ENCODE measurements around the gene RPTOR.
"Not testable (repeated sequence)": the region's sequence is repeated elsewhere in the genome, so short reads cannot be mapped to it uniquely, and the experiment has no call there.

The RPTOR gene

DNA sequence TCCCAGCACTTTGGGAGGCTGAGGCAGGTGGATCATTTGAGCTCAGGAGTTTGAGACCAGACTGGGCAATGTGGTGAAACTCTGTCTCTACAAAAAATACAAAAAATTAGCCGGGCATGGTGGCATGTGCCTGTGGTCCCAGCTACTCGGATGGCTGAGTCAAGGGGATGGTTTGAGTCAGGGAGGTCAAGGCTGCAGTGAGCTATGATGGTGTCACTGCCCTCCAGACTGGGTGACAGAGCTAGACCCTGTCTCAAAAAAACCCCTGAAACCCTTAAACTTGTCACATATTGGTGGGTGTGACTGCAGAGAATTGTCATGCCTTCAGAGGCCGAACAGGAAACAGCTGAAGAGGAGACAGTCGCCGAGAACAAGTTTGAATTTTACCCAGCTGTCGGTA is 13.4 kb downstream of the RPTOR start:
- no peak for DNase-seq

DNA sequence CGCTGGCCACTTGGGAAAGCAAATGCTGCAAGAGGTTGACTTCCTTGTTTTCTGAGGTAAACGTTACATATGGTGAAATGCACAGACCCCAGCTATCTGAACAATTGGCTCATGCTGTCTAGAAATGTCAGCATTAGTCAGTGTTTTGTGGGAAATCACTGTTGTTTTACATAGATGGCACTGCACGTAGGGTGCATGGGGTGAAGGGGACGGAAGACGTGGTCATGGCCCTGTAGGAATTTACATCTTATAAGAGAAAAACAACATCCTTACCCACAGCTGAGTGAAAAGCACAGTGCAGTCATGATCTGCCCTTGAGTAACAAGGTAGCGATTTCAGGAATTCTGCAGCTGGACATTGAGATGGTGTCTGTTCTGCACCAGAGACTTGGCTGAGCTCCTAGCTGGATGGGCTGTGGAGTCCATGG is 15.2 kb downstream of the RPTOR start:
- no peak for DNase-seq

DNA sequence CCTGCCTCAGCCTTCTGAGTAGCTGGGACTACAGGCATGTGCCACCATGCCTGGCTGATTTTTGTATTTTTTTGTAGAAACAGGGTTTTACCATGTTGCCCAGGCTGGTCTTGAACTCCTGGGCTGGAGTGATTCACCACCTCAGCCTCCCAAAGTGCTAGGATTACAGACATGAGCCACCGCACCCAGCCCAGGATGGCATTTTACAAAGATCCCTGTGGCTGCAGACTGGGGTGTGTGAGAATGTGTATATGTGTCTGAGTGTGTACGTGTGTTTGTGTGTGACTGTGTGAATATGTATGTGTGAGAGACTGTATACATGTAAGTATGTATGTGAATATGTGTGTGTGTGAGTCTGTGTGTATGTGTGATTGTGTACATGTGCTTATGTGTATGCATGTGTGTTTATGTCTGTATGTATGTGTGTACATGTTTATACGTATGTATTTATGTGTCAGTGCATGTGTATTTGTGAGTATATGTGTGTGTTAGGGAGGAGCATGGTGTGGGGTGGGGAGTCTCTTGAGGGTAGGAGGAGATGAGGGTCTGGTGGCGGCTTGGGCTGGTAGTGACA is 17.0 kb downstream of the RPTOR start:
- no peak for DNase-seq

DNA sequence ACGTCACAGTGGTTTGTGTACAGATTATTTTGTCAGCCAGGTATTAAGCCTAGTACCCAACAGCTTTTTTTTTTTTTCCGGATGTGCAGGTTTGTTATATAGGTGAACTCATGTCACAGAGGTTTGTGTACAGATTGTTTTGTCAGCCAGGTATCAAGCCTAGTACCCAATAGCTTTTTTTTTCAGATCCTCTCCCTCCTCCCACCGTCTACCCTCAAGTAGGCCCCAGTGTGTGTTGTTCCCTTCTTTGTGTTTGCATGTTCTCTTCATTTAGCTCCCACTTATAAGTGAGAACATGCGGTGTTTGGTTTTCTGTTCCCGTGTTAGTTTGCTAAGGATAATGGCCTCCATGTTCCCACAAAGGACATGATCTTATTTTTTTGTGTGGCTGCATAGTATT is 19.9 kb downstream of the RPTOR start:
- DNase-seq, result no peak

DNA sequence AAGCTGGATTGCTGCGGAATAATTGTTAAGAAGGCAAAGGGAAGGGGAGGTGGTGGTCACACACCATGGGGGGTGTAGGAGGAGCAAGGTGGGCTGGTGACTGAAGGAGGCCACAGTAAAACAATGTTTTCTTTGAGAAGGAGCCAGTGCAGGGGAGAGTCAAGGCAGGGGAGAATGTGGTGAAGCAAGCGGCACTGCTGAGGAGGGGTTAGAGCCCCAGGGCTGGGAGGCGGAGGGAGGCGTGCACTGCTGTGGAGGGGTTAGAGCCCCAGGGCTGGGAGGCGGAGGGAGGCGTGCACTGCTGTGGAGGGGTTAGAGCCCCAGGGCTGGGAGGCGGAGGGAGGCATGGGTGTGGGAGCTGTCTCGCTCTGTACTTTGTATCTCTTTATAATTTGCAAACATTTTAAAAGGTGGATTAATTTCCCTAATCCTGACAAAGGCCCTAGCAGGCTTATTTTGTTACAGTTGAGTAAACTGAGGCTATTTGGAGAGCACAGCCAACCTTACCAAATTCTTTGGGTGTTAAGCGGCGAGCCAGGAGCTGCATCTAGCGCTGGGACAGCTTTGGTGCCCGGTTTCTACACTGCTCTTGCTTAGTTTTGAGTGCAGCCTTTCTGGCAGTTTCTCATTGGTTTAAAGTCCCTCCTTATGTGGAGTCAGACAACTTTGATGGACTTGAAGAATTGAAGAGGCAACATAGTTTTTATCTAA is 20.9 kb downstream of the RPTOR start:
- no peak for DNase-seq

DNA sequence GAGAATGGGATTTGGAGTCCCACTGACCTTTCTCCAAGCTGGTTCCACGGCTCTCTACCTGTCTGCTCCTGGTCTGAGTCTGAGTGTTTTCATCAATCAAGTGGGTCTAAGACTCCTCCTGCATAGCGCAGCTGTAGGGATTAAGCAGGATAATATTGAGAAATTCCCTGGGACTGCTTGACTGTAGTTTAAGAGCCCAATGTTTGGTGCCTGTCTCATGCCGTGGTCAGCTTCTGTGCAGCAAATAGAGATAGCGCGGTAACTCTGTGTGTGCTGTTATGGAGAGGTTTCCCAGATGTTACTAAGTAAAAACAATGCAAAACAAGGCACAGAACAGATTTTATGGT is 21.4 kb downstream of the RPTOR start:
- DNase-seq, result no peak

DNA sequence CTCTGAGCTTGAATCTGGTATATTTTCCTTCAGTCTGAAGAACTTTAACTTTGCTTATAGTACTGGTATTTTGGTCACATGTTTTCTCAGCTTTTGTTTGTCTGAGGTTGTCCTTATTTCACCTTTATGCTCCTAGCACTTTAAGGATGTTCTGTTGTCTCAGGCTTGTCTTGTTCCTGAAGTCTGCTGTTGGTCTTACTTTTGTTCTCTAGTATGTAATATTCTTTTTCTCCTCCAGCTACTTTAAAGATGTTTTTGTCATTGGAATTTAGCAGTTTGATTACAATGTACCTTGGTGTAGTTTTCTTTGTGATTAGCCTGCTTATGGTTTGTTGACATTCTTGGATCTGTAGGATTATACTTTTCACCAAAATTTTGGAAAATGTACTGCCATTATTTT is 23.6 kb downstream of the RPTOR start:
- DNase-seq, result no peak

DNA sequence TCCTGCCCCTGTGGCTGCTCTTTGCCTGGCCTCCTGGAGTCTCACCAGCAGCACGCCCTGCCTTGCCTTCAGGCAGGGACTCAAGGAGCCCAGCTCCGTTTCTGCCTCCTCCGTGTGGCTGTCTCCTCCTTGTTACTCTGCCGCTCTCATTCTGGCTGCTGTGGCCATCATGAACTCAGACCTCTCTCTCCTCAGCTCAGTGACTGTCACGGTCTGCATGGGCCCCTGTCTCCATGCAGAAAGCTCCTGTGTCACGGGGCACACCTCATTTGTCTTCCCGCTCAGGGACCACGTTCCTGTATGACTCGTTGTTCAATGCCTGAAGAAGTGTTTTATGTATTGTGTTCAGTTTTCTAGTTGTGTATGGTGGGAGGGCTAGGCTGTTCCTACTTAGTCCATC is 25.3 kb downstream of the RPTOR start:
- DNase-seq, result no peak

DNA sequence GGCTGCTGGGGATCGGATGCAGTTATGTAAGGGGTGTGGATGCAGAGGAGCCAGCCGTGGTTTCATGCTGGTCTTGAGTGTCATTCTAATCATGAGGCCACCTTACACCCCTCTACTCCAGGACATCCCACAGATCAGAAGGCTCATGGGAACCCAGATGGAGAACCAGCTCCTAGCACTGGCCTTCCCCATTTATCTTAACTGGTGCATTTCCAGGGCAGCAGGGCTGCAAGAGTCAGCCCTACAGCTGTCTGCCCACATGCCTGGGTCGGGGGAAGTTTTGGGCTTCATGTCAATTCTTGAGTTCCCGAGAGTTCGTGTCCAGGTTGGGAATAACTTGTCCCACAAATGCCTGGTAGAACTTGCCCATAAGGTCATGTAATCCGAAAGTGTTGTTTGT is 29.1 kb downstream of the RPTOR start:
- no peak for DNase-seq

DNA sequence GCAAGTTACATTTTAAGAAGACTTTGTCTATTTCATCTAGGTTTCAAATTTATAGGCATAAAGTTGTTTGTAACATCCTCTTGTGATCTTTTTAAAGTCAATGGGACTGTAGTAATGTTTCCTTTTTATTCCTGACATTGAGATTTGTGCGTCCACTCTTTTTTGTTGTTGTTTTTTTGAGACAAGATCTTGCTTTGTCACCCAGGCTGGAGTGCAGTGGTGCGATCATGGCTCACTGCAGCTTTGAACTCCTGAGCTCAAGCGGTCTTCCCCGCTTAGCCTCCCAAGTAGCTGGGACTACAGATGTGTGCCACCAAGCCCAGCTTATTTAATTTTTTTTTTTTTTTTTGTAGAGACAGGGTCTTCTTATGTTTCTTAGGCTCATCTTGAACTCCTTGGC is 29.9 kb downstream of the RPTOR start:
- DNase-seq, result no peak

DNA sequence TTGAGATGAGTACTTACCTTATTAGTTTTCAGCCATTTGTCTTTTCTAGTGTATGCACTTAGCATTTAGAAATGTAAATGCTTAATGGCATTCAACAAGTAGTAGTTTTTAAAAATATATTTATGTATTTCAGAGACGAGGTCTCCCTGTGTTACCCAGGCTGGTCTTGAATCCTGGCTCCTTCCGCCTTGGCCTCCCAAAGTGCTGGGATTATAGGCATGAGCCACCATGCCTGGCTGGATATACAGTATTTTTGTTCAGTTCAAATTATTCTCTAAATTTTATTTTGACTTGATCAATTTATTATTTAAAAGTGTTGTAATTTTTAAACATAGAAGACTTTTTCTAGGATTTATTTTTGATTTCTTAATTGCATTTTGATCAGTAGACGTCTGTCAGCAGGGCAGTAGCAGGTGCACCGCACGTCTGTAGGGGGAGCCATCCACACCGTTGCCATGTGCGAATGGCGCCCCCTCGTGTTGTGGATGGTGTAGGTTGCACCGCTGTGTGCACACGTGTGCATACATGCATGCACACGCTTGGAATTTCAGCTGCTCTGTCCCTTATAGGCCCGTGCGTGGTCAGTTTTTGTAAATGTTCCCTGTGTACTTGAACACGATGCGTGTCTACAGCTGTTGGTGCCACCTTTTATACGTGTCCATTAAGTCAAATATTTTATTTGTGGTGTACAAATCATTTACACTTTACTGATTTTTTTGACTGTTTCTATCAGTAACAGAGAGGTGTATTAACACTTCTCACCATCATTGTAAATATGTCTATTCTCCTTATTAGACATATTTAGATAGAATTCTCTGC is 30.6 kb downstream of the RPTOR start:
- DNase-seq, result peak; percentile 56

DNA sequence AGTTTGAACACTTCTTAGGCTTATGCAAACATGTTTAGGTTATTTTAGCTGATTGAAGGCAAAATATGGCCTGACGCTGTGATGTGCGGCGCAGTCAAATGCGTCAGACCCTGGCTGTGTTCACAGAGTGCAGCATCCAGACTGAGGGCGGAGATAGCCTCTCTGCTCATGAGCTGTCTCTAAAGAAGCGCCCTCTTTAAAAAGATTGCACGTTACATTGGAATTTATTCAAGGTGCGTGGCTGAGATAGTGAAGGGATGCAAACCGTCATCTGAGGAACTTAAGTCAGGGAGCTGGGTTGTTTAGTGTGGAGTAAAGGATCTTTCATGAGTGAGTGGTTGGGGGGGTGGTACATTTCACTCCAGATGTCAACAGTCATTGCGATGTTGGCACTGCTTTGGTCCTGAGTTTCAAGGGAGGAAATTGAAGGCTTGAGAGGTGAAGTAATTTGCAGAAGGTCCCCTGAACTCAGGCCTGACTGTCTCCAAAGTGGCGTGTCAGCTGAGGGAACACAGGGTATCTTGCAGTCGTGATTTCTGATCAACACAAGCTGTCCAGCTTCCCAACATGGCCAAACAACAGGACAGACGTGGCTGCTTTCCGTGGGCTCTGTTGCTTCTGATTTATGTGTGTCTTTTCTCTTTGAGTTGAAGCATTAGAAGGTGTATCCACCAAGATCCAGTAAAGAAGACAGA is 33.4 kb downstream of the RPTOR start:
- DNase-seq, result no peak

DNA sequence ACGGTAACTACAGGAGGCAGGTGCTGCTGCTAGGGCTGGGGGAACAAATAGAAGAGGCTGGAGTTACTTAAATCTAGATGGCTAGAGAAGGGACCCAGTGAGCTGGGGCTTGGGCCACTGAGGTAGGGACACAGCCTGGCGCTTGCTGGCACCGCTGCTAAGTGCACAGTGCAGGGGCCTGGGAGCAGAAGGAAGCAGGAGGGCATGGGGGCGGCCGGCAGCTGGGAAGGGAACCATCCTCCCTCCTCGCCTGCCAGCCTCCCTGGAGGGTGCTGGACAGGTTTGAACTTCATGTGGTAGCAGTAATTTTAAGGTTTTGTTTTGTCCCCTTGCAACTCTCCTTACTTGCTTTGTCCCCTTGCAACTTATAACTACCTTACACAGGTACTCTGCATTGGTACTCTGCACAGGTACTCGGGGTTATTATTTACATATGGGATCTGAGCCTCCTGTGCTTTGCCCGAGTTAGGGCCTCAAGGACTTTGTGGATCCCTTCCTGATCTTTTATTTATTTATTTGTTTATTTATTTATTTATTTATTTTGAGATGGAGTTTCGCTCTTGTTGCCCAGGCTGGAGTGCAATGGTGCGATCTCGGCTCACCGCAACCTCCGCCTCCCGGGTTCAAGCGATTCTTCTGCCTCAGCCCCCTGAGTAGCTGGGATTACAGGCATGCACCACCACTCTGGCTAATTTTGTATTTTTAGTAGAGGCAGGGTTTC is 34.2 kb downstream of the RPTOR start:
- not testable (repeated sequence) for DNase-seq

DNA sequence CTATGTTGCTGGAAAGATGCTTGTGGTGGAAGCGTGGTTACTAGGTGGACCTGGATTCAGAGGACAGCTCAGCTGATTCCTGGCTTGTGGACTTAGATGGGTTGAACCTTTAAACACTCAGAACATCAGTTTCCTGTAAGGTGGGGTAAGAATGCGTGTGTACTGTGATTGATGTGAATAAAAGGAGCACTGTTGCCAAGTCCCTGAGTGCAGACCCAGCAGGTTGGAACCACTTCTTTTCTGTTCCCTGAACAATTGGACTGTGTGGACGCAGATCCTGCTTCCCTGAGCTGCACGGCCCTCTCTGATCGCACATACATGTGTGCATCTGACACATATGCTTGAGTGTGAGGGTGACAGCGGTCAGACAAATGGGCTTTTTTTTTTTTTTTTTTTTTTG is 37.5 kb downstream of the RPTOR start:
- no peak for DNase-seq

DNA sequence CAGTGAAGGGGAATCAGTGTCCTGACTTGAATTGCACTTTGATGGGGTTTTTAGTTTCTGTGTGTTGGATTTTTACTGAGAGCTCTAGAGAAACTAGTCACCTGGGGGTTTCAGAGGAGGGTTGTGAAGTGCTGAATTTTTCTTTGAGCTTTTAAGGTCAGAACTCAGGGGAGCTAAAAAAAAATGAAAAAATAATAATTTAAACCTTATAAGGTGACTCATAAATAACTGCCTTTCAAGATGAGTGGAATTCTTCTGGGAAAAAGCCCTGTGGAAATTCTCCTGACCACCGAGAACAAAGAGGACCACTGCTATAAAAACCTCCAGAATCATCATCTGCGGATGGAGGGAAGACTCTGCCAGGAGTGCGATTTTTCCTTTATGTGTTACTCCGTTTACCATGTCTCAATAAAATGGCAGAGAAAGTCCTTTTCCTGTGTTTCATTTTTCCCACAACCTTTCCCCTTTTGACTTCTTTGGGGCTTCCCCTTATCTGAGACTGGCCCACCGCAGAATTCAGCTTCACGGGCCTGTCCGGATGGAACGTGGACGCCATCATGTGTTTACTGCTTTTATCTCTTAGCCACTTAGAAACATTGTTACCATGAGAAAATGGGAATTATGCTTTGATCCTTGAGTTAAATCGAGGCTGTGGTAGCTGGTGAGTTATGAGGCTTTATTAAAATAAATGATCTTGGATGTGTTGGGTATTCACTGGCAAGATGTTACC is 39.7 kb downstream of the RPTOR start:
- no peak for DNase-seq

DNA sequence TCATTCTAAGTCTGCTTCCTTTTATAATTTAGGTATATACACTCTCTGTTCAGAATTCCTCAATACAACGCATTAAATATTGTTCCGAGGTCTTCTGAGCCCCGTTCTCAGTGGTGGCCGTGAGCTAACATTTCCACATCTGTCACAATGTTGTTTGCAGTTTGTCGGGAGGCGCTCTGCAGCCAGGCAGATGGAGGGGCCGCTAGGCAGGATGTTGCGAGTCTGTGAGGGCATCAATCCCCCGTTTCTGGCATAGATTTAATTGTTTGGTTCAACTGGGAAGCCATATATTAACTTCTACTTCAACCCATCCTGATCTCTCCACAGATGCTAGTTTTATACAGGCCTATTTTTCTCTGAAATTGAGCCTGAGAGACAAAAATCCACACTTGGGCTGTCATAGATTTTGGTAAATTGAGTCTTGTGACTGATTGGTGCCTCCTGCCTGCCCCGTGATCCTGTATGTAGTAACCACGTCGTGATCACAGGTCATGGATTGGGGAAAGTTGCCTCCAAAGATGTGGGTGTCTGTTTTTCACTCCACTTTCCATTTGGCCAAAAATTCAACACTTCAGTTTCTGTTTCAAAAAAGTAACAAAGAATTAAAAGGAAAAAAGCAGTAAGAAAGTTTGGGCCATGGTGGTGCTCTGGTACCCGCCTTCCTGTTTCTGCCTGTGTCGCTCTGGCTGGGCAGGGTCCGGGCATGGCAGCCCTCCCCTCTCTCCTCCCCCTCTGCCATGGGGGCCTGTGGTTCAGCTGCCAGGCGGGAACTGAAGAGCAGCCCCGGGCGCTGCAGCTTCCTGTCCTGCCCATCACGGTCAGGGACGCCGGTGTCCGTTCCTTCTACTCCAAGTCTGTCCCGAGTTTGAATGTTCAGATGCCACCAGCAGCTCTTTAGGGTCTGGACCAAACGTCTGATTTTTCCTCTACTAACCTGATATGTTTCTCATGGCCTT is 41.5 kb downstream of the RPTOR start:
- peak; percentile 65 for DNase-seq

DNA sequence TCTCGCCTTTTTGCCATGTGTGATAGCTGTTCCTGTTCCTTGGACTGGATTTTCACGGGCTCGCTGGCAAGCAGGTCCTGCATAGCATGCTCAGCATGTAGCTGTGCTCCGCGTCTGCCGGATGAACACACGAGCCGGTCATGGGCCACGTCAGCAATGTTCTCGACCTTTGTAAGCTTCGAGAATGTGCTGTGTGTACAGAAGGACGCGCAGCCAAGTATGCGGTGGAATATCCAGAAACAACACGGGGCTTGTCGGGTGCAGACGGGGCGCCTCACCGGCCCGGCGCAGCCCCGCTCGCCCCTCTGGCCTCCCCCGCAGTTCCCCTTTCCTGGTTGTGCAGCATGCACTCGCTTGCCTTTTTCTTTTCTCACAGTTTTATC is 42.2 kb downstream of the RPTOR start:
- DNase-seq, result no peak

DNA sequence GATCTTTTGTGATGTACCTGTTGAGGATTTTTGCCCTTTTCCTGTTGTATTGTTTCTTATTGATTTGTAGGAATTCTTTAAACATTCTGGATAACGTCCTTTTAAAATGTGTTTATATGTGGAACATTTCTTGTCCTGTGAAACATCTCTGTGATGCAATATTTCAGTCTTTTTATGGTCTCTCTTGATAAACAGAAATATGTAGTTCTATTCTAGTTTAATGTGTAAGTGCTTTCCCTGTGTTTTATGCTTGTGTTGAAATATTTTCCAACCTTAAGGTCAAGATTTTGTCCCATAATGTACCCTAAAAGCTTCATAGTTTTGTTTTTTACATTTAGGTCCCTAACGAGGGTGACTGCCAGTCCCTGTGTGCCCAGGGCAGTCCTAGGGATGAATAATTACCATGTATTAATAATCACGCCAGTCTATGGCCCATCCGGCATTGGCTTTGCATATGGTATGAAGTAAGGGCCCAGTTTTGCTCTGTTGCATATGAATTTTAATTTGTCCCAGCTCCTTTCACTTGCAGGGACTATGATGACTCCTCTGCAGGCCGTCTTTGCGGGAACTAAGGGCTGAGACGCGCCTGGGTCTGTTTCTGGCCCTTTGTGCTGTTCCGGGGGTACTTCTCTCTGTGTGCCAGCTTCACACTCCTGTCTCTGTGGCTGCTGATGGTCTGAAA is 44.2 kb downstream of the RPTOR start:
- DNase-seq, result no peak

DNA sequence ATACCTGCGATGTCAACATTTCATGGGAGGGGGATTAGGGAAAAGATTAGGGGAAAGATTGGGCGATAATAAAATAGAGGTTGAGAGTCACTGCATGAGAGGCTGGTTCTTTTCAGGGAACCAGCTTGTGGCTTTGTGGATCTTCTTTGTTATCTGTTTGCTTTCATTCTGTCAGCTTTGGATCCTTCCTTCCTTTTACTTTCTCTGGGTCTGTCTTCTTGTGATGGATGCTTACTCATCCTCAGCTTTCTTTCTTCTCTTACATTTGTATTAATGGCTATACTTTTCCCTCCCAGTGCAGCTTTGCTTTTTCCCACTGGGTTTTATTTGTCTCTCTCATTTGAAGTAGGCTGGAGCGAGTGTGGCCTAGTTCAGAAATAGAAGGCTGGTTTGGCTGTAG is 47.1 kb downstream of the RPTOR start:
- DNase-seq, result no peak

DNA sequence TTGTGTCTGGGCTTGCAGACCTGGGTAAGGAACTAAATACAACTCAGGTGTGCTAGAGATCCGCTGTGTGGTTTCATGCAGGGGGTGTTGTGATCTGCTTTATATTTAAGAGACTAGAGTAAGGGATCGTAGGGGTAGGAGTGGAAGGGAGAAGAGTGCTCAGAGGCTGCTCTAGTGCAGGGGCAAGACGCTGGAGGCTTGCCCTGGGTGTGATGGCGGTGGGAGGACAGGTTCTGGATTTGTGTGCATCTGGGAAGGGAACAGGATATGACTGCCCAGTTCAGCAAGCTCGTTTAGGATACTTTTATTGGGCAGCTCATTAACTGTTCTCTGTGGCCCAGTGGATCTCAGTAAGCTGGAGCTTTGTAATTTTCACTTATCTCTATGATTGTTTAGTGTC is 47.6 kb downstream of the RPTOR start:
- no peak for DNase-seq

DNA sequence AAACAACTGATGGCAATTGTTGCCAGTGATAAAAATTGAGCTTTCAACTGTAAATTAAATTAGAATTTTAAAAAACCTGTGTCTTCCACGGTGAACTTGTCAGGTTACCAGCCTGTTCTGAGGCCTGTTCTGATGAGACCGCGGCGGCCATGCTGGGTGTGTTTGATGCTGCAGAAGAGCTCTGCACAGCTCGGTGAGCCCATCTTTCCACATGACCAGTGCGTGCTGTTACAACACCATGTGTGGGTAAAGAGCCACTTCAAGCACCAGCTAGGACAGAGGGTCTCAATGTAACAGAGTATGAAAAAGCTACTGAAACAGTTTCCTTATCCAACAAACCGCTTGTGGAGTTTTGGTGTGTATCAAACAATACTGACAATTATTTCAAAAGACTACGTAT is 48.5 kb downstream of the RPTOR start:
- no peak for DNase-seq
